ENCODE results near the gene EIF2S2. TPM values are rescaled to one million over a fixed set of nuclear protein-coding genes. Genes with fewer than 3 reads are reported as not detected.

The EIF2S2 gene
- total RNA-seq, 1 donor from 2014 or later, result 61.4 TPM

Other genes with a start within 250 kb of the EIF2S2 start
- gene RALY, start 118.3 kb downstream of the EIF2S2 start, total RNA-seq (ENCODE audit: insufficient read depth, low replicate concordance), result 68.4 TPM
- not detected for gene ASIP, start 129.2 kb upstream of the EIF2S2 start, total RNA-seq (ENCODE audit: insufficient read depth, low replicate concordance)
- 39.2 TPM for gene AHCY, start 191.1 kb upstream of the EIF2S2 start, total RNA-seq (ENCODE audit: insufficient read depth, low replicate concordance)